H4 (cell line): Measurements from ENCODE around the gene RASA3. TPM values are rescaled to one million over a fixed set of nuclear protein-coding genes. Genes with fewer than 3 reads are reported as not detected.
A peak's percentile ranks its signal among the peaks of the same experiment; 100 is the strongest.

Experiments
- DNase-seq: peaks from one replicate; pipeline ENCODE4 v3.0.0-alpha.2; 2015; ENCODE audit warnings: low spot score
- total RNA-seq: library from RNA; depleted of rRNA; stranded (reverse); fragments of >200 nt; shearing (Covaris generic); gene quantifications from 2 replicates; pipeline ENCODE4 v1.2.3, GENCODE V29; 2014

Gene RASA3
- total RNA-seq, 1 experiment from 2014 or later: 6.3 TPM

- DNase-seq: no peak
These were observed 179.4 kb downstream of the RASA3 start for GRCh38 chr13:113952983-113953520.

- no peak for DNase-seq
These were observed 180.1 kb downstream of the RASA3 start for GRCh38 chr13:113952151-113952982.

DNA sequence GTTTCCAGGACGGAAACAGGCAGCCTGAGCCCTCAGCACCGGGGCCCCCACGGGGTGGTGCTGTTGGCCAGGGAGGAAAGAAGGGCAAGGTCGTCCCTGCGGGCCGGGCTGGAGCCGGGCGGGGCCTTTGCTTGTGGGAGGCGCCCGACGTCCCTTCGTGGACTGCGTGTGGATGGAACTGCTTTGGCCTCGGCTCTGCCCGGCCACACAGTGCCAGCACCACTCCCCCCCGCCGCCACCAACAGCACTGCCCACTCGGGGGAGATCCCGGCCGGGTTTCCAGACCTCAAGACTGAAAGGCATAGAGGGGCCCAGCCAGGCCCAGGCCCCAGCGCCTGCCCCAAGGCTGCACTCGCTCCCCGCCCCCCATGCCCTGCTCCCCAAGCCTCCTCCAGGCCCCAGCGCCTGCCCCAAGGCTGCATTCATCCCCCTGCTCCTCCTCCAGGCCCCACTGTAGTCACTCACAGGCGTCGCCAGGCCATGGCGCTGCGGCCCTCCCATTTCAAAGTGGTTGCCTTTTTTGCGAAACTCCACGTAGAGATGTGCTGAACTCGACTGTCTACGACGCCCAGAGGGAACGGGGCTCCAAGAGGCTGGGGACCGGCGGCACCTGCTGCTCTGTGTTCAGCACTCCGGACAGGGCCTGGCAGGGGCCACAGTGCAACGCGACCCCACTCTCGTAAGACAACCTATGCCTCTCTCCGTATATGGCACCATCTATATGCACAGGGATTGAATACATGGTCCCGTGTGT is 181.0 kb downstream of the RASA3 start:
- DNase-seq: no peak

GRCh38 chr13:113950451-113951245 is 181.8 kb downstream of the RASA3 start:
- no peak for DNase-seq

- DNase-seq: no peak
These were observed 182.9 kb downstream of the RASA3 start for GRCh38 chr13:113949546-113949945.

GRCh38 chr13:113948034-113948742 is 184.2 kb downstream of the RASA3 start:
- no peak for DNase-seq

- no peak for DNase-seq
These were observed 185.0 kb downstream of the RASA3 start for GRCh38 chr13:113947311-113948033.

DNA sequence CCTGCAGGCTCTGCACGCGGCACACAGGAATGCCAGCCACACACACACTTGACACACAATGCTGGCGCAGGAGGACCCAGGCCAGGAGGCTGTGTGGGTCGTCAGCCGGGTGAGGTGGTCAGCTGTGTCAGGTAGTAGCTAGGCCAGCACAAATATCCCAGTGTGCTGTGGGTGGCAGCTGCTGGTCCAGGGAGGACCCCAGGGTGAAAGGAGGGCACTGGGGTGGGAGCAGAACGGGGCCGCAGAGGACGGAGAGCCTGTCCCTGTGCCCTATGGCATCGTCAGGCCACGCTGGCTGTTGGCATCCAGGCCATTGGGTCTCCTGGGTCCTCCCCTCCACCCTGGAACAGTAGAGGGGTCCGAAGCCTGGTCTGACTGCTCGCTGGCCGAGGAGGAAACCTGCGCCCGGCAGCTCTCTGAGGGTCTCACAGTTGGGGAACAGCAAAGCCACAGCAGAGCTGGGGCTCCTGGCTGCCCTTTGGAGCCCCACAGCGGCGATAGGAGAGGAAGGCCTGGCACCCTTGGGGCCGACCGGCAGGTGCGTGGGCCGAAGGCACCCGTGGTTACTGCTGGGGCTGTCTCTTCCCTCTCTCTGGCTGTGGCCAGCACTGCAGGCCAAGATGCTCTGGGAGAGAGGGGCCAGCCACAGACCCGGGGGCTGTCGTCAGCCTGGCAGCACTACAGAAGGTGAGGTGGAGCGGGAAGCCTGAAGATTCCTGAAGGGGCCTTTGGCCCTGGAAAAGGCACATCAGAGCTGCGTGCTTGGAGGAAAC is 185.8 kb downstream of the RASA3 start:
- DNase-seq: no peak

DNA sequence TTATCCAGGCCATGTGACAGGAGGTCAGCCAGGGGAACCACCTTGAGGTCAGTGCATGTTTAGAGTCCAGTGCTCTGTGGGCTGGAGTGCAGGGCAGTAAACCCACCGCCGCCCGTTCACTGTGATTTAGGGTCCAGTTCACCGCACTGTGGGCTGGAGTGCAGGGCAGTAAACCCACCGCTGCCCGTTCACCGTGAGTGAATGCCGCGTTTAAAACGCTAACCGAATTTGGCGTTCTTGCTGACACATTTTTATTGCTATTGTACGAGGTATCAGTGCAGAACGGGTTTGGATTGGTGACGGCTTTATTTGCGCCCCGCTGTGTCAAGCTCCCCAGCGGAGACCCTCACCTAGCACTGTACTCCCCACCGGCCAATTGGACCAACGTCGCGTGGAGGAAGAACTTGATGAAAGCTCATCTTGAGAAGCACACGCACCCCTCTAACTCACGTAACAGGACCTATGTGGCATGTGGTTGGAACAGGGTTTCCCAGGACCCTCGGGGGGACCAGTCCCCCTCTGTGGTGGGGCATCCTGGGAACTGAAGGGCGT is 186.5 kb downstream of the RASA3 start:
- no peak for DNase-seq

GRCh38 chr13:113943821-113944565 is 188.4 kb downstream of the RASA3 start:
- DNase-seq: no peak

GRCh38 chr13:113942591-113943103 is 189.8 kb downstream of the RASA3 start:
- no peak for DNase-seq

DNA sequence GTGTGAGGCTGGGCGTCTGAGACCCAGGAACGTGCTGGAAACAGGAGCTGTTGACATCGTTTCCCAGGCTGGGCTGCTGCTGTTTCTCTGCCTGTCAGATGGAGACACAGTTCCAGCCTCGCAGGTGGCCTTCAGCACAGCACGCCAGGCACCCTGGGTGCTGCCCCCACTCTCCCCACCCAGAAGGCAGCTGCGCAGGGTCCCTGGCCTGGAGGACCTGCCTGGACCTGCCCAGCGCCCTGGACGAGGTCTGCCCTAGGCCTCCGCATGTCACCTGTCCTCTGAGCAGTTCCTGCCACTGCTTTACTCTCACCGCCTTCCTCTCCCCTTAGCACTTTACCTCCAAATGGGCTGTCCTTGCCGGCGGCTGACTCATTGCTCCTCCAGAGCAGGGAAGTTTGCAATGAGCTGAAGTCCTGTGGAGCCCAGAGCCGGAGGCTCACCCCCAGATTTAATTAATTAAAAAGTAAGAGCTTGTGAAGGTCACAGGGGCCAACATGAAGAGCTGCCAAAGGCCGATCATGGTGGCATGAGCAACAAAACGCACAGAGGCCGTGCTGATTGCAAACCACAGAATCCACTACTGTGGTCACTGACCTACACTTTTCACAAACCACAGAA is 190.7 kb downstream of the RASA3 start:
- DNase-seq: peak; percentile 16

DNA sequence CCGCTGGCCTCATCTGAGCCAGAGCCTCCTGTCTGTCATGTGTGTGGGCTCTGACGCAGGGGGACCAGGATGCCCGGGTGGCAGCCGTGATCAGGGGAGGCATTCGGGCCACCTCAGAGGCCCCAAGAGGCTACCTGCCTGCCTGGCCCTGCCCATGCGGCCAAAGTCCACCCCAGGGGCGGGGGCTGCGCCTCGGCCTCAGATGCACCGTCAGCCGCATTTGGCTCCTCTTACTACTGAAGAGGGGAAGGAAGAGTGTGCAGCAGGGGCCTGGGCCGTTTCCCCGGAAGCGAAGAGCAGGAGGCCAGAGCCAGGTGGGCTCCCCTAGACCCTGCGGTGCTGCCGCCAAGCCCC is 192.5 kb downstream of the RASA3 start:
- no peak for DNase-seq

- no peak for DNase-seq
These were observed 193.1 kb downstream of the RASA3 start for GRCh38 chr13:113939129-113939943.

GRCh38 chr13:113938716-113939115 is 193.7 kb downstream of the RASA3 start:
- no peak for DNase-seq

DNA sequence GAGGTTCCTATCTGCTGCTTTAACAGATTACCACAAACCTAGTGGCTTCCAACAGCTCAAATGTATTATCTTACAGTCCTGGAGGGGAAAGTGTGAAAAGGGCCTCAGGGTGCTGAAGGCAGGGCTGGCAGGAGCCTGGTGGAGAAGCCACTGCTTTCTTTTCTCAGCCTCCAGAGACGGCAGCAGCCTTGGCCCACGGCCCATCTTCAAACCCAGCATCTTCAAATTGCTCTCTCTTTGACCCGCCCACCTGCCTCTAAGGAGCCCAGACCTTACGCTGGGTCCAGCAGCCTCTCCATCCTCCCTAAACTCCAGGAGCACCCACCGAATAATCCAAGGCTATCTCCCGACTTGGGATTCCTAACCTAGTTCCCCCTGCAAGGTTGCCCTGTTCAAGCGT is 194.2 kb downstream of the RASA3 start:
- DNase-seq: no peak

DNA sequence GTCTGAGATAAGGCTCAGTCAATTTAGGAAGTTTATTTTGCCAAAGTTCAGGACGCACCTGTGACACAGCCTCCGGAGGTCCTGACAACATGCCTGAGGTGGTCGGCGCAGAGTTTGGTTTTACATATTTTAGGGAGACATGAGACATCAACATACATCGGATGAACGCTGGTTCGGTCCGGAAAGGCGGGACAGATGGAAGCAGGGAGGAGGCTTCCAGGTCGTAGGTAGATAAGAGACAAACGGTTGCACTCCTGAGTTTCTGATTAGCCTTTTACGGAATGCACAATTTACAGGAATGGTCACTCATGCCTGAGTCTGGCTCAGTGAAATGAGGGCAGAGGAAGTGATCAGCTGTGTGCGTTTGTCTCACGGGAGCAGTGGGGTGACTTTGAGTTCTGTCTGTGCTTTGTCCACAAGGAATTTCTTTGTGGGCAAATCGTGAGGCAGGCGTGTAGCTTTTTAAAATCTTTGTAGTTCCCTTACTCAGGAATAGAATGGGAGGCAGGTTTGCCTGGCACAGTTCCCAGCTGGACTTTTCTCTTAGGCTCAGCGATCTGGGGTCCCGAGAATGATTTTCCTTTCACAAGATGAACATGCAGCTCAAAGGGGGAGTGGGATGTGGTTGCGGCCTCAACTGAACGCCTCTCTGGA is 194.8 kb downstream of the RASA3 start:
- DNase-seq: no peak
